HFF-Myc (cell line): ENCODE measurements around the gene RHBDF1.
"Not testable (repeated sequence)": the region's sequence is repeated elsewhere in the genome, so short reads cannot be mapped to it uniquely, and the experiment has no call there.

Experiments
- DNase-seq: peaks from one replicate; pipeline ENCODE4 v3.0.0-alpha.2; 2011; ENCODE audit warnings: low read depth; ENCODE audit errors: extremely low read depth
- H3K4me3 ChIP-seq: replicated peaks from 2 replicates; pipeline ENCODE4 v1.5.1; 2011; ENCODE audit warnings: low read depth, mild to moderate bottlenecking, control low read depth, low read length
- CTCF ChIP-seq: IDR thresholded peaks from 2 replicates; pipeline ENCODE4 v1.5.1; 2012; ENCODE audit warnings: mild to moderate bottlenecking, low read depth, low read length, control low read depth; ENCODE audit errors: missing control alignments

The RHBDF1 gene

GRCh38 chr16:35678-36305, 36.6 kb downstream of the RHBDF1 start:
- no peak for TF ChIP-seq CTCF
- H3K4me3 ChIP-seq: no peak overlapping the region
- DNase-seq: no peak

GRCh38 chr16:35011-35677, 37.3 kb downstream of the RHBDF1 start:
- no peak for TF ChIP-seq CTCF
- H3K4me3 ChIP-seq: no peak overlapping the region
- DNase-seq: no peak

- TF ChIP-seq CTCF: no peak
- DNase-seq: no peak
- H3K4me3 ChIP-seq: no peak overlapping the region
Observed at GRCh38 chr16:34648-34987, 37.8 kb downstream of the RHBDF1 start.

- DNase-seq: no peak
- no peak overlapping the region for H3K4me3 ChIP-seq
- no peak for TF ChIP-seq CTCF
Observed at GRCh38 chr16:33877-34647, 38.4 kb downstream of the RHBDF1 start.

- not testable (repeated sequence) for H3K4me3 ChIP-seq, DNase-seq
Observed at GRCh38 chr16:33154-33876, 39.1 kb downstream of the RHBDF1 start.

GRCh38 chr16:30627-31026, 41.8 kb downstream of the RHBDF1 start:
- H3K4me3 ChIP-seq, DNase-seq: not testable (repeated sequence)

- not testable (repeated sequence) for H3K4me3 ChIP-seq, DNase-seq
Observed at GRCh38 chr16:25926-26348, 46.5 kb downstream of the RHBDF1 start.

GRCh38 chr16:24151-24550, 48.3 kb downstream of the RHBDF1 start:
- not testable (repeated sequence) for DNase-seq, H3K4me3 ChIP-seq

- not testable (repeated sequence) for DNase-seq, H3K4me3 ChIP-seq
Observed at GRCh38 chr16:20886-21285, 51.5 kb downstream of the RHBDF1 start.

GRCh38 chr16:17062-17765, 55.2 kb downstream of the RHBDF1 start:
- H3K4me3 ChIP-seq, DNase-seq: not testable (repeated sequence)
